Inflammatory macrophage treated with lipopolysaccharide for 4 hours (primary cell): ENCODE measurements around the gene A4GALT.
"Not testable (repeated sequence)": the region's sequence is repeated elsewhere in the genome, so short reads cannot be mapped to it uniquely, and the experiment has no call there.

ENCODE experiments used
- DNase-seq: peaks from one replicate; pipeline ENCODE4 v3.0.0-alpha.2; 2020

The A4GALT gene

GRCh38 chr22:42740320-42740719, 19.6 kb upstream of the A4GALT start:
- DNase-seq: not testable (repeated sequence)

GRCh38 chr22:42734406-42734805, 13.7 kb upstream of the A4GALT start:
- DNase-seq: no peak

GRCh38 chr22:42733394-42733793, 12.7 kb upstream of the A4GALT start:
- DNase-seq: not testable (repeated sequence)

- no peak for DNase-seq
These were observed 11.4 kb upstream of the A4GALT start for GRCh38 chr22:42732081-42732480.

- DNase-seq: no peak
These were observed 6.1 kb upstream of the A4GALT start for GRCh38 chr22:42726811-42727210.

- no peak for DNase-seq
These were observed 5.1 kb upstream of the A4GALT start for GRCh38 chr22:42725606-42726355.

- no peak for DNase-seq
These were observed 3.4 kb upstream of the A4GALT start for GRCh38 chr22:42724062-42724461.

GRCh38 chr22:42721045-42721434, 370 bp upstream of the A4GALT start:
- no peak for DNase-seq

- no peak for DNase-seq
These were observed 911 bp downstream of the A4GALT start for GRCh38 chr22:42719656-42720262.

- DNase-seq: no peak
These were observed 1.5 kb downstream of the A4GALT start for GRCh38 chr22:42719133-42719532.

GRCh38 chr22:42717197-42717928, 3.3 kb downstream of the A4GALT start:
- DNase-seq: no peak

- DNase-seq: no peak
These were observed 4.0 kb downstream of the A4GALT start for GRCh38 chr22:42716649-42717127.

- no peak for DNase-seq
These were observed 4.4 kb downstream of the A4GALT start for GRCh38 chr22:42716221-42716620.

- no peak for DNase-seq
These were observed 5.8 kb downstream of the A4GALT start for GRCh38 chr22:42714768-42715390.

- DNase-seq: no peak
These were observed 6.4 kb downstream of the A4GALT start for GRCh38 chr22:42714308-42714707.

GRCh38 chr22:42711895-42712837, 8.5 kb downstream of the A4GALT start:
- no peak for DNase-seq

- no peak for DNase-seq
These were observed 9.4 kb downstream of the A4GALT start for GRCh38 chr22:42711281-42711731.

- DNase-seq: no peak
These were observed 12.3 kb downstream of the A4GALT start for GRCh38 chr22:42708417-42708816.

GRCh38 chr22:42707496-42707895, 13.2 kb downstream of the A4GALT start:
- no peak for DNase-seq

GRCh38 chr22:42704896-42705295, 15.8 kb downstream of the A4GALT start:
- no peak for DNase-seq

- no peak for DNase-seq
These were observed 18.0 kb downstream of the A4GALT start for GRCh38 chr22:42702675-42703074.

GRCh38 chr22:42701694-42702093, 19.0 kb downstream of the A4GALT start:
- no peak for DNase-seq
